Liver (tissue), 9 donors: ENCODE measurements around the gene CREB3L1. TPM values are rescaled to one million over a fixed set of nuclear protein-coding genes. Genes with fewer than 3 reads are reported as not detected.

Experiments used
- DNase-seq: peaks from one replicate; pipeline ENCODE4 v3.0.0-alpha.2; 2017; ENCODE audit warnings: low spot score
- H3K27ac ChIP-seq, 2 donors: one replicate each; pipeline ENCODE4 v1.7.0; 2013; ENCODE audit warnings: inconsistent platforms in 2 of 2, low read length in 2 of 2, control low read depth in 1 of 2, low read depth in 1 of 2, mild to moderate bottlenecking in 1 of 2
- H3K27me3 ChIP-seq, 4 donors: one replicate each; pipeline versions ENCODE4 v1.6.1 to v1.7.0; 2013; ENCODE audit warnings: low read length in 3 of 4, inconsistent platforms in 1 of 4, mild to moderate bottlenecking in 1 of 4, moderate library complexity in 1 of 4; ENCODE audit not compliant: control insufficient read depth in 4 of 4, insufficient read depth in 4 of 4
- H3K36me3 ChIP-seq, 4 donors: one replicate each; pipeline versions ENCODE4 v1.6.1 to v1.7.0; 2013; ENCODE audit warnings: low read length in 3 of 4, mild to moderate bottlenecking in 3 of 4, low read depth in 1 of 4, moderate library complexity in 1 of 4; ENCODE audit not compliant: control insufficient read depth in 4 of 4, insufficient read depth in 3 of 4
- H3K4me1 ChIP-seq, 4 donors: one replicate each; pipeline versions ENCODE4 v1.6.1 to v1.7.0; 2013; ENCODE audit warnings: low read length in 3 of 4, mild to moderate bottlenecking in 3 of 4, moderate library complexity in 1 of 4; ENCODE audit not compliant: control insufficient read depth in 4 of 4, insufficient read depth in 4 of 4
- H3K4me3 ChIP-seq, 3 donors: one replicate each; pipeline versions ENCODE4 v1.6.1 to v1.7.0; 2013; ENCODE audit warnings: low read length in 3 of 3, control low read depth in 1 of 3, low read depth in 1 of 3, mild to moderate bottlenecking in 1 of 3
- H3K9ac ChIP-seq, 2 donors: one replicate each; pipeline ENCODE4 v1.7.0; 2013; ENCODE audit warnings: low read length in 2 of 2, mild to moderate bottlenecking in 2 of 2, moderate library complexity in 2 of 2, control low read depth in 1 of 2, low read depth in 1 of 2
- H3K9me3 ChIP-seq, 4 donors: one replicate each; pipeline versions ENCODE4 v1.6.1 to v1.7.0; 2013; ENCODE audit warnings: low read length in 3 of 4; ENCODE audit not compliant: control insufficient read depth in 4 of 4
- EGR1 ChIP-seq, 2 donors: IDR thresholded peaks; 2 replicates each; pipeline ENCODE4 v1.6.1; 2016 to 2018; ENCODE audit warnings: antibody characterized with exemption in 2 of 2, low read depth in 2 of 2
- FOXA2 ChIP-seq: IDR thresholded peaks from 2 replicates; pipeline ENCODE4 v1.6.1; 2016; ENCODE audit warnings: antibody characterized with exemption
- GABPA ChIP-seq, 2 donors: IDR thresholded peaks in 1 of 2; conservative IDR thresholded peaks in 1 of 2; 2 replicates each; pipeline ENCODE4 v1.6.1; 2016; ENCODE audit warnings: antibody characterized with exemption in 2 of 2, mild to moderate bottlenecking in 1 of 2, moderate library complexity in 1 of 2
- HNF4A ChIP-seq, 2 donors: conservative IDR thresholded peaks; 2 replicates each; pipeline ENCODE4 v1.6.1; 2016; ENCODE audit warnings: antibody characterized with exemption in 2 of 2, mild to moderate bottlenecking in 2 of 2
- HNF4G ChIP-seq: IDR thresholded peaks from 2 replicates; pipeline ENCODE4 v1.6.1; 2016; ENCODE audit warnings: antibody characterized with exemption
- JUND ChIP-seq, 2 donors: IDR thresholded peaks; 2 replicates each; pipeline ENCODE4 v1.6.1; 2016; ENCODE audit warnings: antibody characterized with exemption in 2 of 2
- NR2F2 ChIP-seq: IDR thresholded peaks from 2 replicates; pipeline ENCODE4 v1.6.1; 2016; ENCODE audit warnings: antibody characterized with exemption
- SP1 ChIP-seq: IDR thresholded peaks from 2 replicates; pipeline ENCODE4 v1.6.1; 2018; ENCODE audit warnings: antibody characterized with exemption, mild to moderate bottlenecking
- TAF1 ChIP-seq: conservative IDR thresholded peaks from 2 replicates; pipeline ENCODE4 v1.6.1; 2016; ENCODE audit warnings: antibody characterized with exemption, mild to moderate bottlenecking
- YY1 ChIP-seq: IDR thresholded peaks from 2 replicates; pipeline ENCODE4 v1.6.1; 2016; ENCODE audit warnings: antibody characterized with exemption, mild to moderate bottlenecking
- WGBS: extraction: QIAGEN DNeasy Blood & Tissue Kit; methylation state at CpG from one replicate; pipeline ENCODE4 v1.1.7; 2013; 5-methylcytosine and 5-hydroxymethylcytosine counted together
- polyA plus RNA-seq, 2 donors: library from polyadenylated mRNA; stranded (reverse) in 1 of 2; unstranded in 1 of 2; fragments of 200-250 nt in 1 of 2; fragments of >200 nt in 1 of 2; fragmentation: Nextera tagmentation in 1 of 2; extraction: Ambion mirVana in 1 of 2; gene quantifications; one replicate each; pipeline versions ENCODE4 v1.2.1 to v1.2.3, GENCODE V29; 2013 to 2015
- total RNA-seq, 2 donors: library from RNA; depleted of rRNA; stranded (reverse); fragments of >200 nt; gene quantifications; one replicate each; pipeline ENCODE4 v1.2.3, GENCODE V29; 2014
- TF ChIP-seq, protein P1 (sequence below): IDR thresholded peaks from 2 replicates; pipeline ENCODE4 v1.6.1; 2016; ENCODE audit warnings: antibody characterized with exemption, mild to moderate bottlenecking
- TF ChIP-seq, protein P2 (sequence below): IDR thresholded peaks from 2 replicates; pipeline ENCODE4 v1.6.1; 2016; ENCODE audit warnings: antibody characterized with exemption
- TF ChIP-seq, protein P3 (sequence below): fragments of 150-350 bp; IDR thresholded peaks from 2 replicates; pipeline ENCODE4 v1.5.1; 2017; ENCODE audit warnings: improper control_type of control experiment, low read depth, low read length; ENCODE audit not compliant: missing input control
- TF ChIP-seq, protein P4 (sequence below): IDR thresholded peaks from 2 replicates; pipeline ENCODE4 v1.6.1; 2016; ENCODE audit warnings: antibody characterized with exemption
- donor health status: healthy.
- donor health status: healthy.
- donor health status: healthy.
- donor health status: healthy.
- donor health status: healthy.

Gene CREB3L1
- total and polyA plus RNA-seq, 4 donors: 0.14 to 1.3 (median 0.33) TPM

DNA sequence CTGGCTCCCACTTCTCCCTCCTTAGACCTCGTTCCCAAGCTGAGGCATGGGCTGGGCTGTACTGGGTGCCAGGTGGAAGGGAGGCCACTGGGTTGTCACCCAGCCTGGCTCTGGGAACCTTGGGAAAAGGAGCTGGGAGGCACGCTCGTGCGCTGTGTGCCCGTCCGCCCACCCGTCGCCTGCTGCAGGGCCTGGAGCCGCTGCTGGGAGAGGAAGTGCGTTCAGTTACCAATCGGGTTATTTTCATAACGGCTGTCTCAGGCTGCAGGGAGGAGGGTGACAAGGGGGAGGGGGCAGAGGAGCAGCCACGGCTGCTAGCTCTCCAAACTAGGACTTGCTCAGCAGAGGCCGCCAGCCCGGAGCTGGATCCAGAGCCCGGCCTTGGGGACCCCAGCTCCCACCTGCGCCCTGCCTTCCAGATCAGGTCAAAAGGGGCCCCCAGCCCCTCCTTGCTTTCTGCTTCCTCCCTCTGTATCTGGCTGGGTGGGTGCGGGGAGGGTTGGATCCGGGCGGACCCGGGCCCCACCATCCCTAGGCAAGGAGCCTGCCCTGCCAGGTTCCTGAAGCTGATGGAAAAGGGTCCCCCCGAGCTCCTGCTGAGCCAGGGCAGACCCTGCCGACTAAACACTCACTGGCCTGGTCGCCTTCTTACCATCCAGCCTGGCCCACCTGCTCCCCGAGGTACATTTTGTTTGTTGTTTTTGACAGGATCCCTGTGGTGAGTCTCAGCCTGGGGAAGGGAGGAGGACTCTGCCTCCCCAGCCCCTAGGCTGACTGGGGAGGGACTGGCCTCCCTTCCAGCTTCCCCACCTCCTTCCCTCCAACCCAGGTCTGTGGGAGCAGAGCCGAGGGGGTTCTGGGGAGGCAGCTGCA lies 84.1 kb downstream of the CREB3L1 start:
- H3K27ac ChIP-seq: peak overlapping the region; percentile 64 to 78
- no peaks in the 10 kb centered on the region for H3K27me3 ChIP-seq
- no peaks in the 10 kb centered on the region for H3K9me3 ChIP-seq
- H3K4me1 ChIP-seq: peaks cover 0 to 19% (median 11%) of the 10 kb centered on the region in 4 donors
- TF ChIP-seq SP1 (no peak), HNF4A (conservative IDR thresholded peaks at IDR 0.05) (no peak), HNF4G (no peak), FOXA2 (no peak), GABPA (IDR thresholded peaks at IDR 0.05 in 1 of 2, conservative IDR thresholded peaks at IDR 0.05 in 1 of 2) (no peak)
- TF ChIP-seq, protein P1, sequence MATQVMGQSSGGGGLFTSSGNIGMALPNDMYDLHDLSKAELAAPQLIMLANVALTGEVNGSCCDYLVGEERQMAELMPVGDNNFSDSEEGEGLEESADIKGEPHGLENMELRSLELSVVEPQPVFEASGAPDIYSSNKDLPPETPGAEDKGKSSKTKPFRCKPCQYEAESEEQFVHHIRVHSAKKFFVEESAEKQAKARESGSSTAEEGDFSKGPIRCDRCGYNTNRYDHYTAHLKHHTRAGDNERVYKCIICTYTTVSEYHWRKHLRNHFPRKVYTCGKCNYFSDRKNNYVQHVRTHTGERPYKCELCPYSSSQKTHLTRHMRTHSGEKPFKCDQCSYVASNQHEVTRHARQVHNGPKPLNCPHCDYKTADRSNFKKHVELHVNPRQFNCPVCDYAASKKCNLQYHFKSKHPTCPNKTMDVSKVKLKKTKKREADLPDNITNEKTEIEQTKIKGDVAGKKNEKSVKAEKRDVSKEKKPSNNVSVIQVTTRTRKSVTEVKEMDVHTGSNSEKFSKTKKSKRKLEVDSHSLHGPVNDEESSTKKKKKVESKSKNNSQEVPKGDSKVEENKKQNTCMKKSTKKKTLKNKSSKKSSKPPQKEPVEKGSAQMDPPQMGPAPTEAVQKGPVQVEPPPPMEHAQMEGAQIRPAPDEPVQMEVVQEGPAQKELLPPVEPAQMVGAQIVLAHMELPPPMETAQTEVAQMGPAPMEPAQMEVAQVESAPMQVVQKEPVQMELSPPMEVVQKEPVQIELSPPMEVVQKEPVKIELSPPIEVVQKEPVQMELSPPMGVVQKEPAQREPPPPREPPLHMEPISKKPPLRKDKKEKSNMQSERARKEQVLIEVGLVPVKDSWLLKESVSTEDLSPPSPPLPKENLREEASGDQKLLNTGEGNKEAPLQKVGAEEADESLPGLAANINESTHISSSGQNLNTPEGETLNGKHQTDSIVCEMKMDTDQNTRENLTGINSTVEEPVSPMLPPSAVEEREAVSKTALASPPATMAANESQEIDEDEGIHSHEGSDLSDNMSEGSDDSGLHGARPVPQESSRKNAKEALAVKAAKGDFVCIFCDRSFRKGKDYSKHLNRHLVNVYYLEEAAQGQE: no peak
- TF ChIP-seq, protein P2, sequence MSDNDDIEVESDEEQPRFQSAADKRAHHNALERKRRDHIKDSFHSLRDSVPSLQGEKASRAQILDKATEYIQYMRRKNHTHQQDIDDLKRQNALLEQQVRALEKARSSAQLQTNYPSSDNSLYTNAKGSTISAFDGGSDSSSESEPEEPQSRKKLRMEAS: no peak
- WGBS: 65% methylated on average over 26 of the region's 26 CpGs
- DNase-seq: no peak
- peak overlapping the region in 1 of 3 donors; percentile 22 for H3K4me3 ChIP-seq
- peak overlapping the region; percentile 56 to 60 for H3K9ac ChIP-seq
- no peaks in the 10 kb centered on the region for H3K36me3 ChIP-seq

DNA sequence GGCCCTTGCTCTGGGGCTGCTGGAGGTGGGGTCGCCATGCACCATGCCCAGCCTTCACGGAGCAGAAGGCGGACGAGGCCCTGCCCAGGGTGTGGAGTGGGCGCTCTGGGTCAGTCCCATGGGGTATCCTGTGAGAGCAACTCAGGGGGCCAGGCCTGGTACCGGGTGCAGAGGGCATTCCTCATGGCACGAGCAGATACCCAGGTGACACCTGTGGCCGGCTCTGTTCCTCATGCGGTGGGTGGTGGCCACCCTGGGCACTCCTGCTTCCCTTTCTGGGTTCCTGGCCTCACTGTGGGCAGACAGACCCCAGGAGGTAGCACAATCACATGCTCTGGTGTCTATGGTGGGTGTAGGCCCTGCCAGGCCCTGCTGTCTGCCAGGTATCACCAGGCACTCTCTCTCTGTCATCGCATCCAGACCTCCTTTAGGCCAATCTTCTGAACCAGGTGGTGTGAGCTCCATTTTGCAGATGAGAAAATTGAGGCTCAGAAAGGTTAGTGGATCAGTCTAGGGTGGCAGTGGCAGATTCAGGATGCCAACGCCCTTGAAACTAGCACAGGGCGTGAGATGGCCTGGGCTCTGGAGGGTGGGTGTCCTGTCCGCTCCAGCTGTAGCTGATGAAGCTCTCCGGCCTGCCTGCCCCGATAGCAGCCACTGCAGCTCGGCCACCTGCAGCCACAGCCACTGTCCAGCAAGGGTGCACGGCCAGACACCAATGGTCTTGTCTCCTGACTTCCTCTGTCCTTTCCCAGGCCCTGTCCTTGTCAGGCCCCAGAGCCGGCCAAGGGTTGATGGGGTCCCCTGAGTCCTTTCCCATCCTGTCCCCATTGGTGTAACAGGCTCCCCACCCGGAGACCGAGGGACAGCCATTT lies 84.9 kb downstream of the CREB3L1 start:
- no peak overlapping the region for H3K4me3 ChIP-seq
- peak overlapping the region; percentile 47 to 64 for H3K27ac ChIP-seq
- H3K27me3 ChIP-seq: no peaks in the 10 kb centered on the region
- peaks cover 0 to 19% (median 11%) of the 10 kb centered on the region in 4 donors for H3K4me1 ChIP-seq
- TF ChIP-seq, protein P3, sequence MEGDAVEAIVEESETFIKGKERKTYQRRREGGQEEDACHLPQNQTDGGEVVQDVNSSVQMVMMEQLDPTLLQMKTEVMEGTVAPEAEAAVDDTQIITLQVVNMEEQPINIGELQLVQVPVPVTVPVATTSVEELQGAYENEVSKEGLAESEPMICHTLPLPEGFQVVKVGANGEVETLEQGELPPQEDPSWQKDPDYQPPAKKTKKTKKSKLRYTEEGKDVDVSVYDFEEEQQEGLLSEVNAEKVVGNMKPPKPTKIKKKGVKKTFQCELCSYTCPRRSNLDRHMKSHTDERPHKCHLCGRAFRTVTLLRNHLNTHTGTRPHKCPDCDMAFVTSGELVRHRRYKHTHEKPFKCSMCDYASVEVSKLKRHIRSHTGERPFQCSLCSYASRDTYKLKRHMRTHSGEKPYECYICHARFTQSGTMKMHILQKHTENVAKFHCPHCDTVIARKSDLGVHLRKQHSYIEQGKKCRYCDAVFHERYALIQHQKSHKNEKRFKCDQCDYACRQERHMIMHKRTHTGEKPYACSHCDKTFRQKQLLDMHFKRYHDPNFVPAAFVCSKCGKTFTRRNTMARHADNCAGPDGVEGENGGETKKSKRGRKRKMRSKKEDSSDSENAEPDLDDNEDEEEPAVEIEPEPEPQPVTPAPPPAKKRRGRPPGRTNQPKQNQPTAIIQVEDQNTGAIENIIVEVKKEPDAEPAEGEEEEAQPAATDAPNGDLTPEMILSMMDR: no peak
- TF ChIP-seq, protein P4, sequence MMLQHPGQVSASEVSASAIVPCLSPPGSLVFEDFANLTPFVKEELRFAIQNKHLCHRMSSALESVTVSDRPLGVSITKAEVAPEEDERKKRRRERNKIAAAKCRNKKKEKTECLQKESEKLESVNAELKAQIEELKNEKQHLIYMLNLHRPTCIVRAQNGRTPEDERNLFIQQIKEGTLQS: no peak
- TF ChIP-seq FOXA2 (no peak), GABPA (IDR thresholded peaks at IDR 0.05 in 1 of 2, conservative IDR thresholded peaks at IDR 0.05 in 1 of 2) (no peak), JUND (IDR thresholded peaks at IDR 0.05) (no peak), SP1 (no peak), TAF1 (no peak), YY1 (no peak), HNF4A (conservative IDR thresholded peaks at IDR 0.05) (no peak), NR2F2 (no peak), EGR1 (IDR thresholded peaks at IDR 0.05; ENCODE audit: low read depth in 2 of 2) (no peak), HNF4G (no peak)
- TF ChIP-seq, protein P2: no peak
- TF ChIP-seq, protein P1: no peak
- no peak for DNase-seq
- H3K9ac ChIP-seq: peak overlapping the region in 1 of 2 donors; percentile 56
- H3K36me3 ChIP-seq: no peaks in the 10 kb centered on the region
- 82% methylated on average over 20 of the region's 20 CpGs for WGBS
- no peaks in the 10 kb centered on the region for H3K9me3 ChIP-seq
